GM23248 (cell line): Measurements from ENCODE around the gene TMEM184B.

Experiments used
- EZH2 ChIP-seq: fragments of 200-600 bp; sonication (generic); IDR thresholded peaks from 2 replicates; pipeline ENCODE4 v1.6.1; 2018; ENCODE audit warnings: antibody characterized with exemption, mild to moderate bottlenecking; ENCODE audit not compliant: insufficient read depth, poor library complexity, severe bottlenecking
- EZH2phosphoT487 ChIP-seq: fragments of 200-600 bp; sonication (generic); IDR thresholded peaks from 2 replicates; pipeline ENCODE4 v1.6.1; 2018; ENCODE audit warnings: antibody characterized with exemption, moderate library complexity, mild to moderate bottlenecking, low read depth; ENCODE audit not compliant: insufficient read depth

DNA sequence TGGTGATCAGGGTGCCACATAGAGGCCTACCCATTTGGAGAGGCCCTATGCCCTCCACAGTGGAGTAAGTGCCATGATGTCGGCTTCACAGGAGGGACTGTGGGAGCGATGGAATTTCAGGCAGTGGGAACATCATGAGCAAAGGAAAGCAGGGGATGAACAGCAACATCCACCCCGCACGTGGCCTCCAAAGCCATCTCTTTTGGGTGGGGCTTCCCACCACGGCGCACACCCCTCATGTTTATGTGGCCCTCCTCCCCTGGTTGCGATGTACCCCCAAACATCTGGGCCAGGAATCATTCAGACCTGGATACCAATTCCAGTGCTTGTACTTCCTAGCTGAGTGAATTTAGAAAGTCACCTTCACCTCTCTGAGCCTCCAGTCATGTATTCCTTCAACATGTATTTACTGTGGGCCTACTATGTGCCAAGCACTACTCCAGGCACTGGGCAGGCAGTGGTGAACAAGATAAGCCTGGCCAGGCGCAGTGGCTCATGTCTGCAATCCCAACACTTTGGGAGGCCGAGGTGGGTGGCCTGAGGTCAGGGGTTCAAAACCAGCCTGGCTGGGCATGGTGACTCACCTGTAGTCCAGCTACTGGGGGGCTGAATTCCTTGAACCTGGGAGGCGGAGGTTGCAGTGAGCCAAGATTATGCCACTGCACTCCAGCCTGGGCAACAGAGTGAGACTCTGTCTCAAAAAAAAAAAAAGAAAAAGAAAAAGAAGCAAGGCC lies 72.8 kb downstream of the TMEM184B start:
- TF ChIP-seq EZH2 (no peak), EZH2phosphoT487 (no peak)
